Right ventricle myocardium superior (tissue), 1 donor: Measurements from ENCODE around the gene PSMD2. TPM values are rescaled to one million over a fixed set of nuclear protein-coding genes. Genes with fewer than 3 reads are reported as not detected.

ENCODE experiments used
- ATAC-seq: fragments of 200-7000 bp; cut with Tn5 transposase; one replicate; pipeline ENCODE4 v1.9.1; 2020; ENCODE audit warnings: mild to moderate bottlenecking; ENCODE audit not compliant: poor library complexity
- DNase-seq: peaks from one replicate; pipeline ENCODE4 v3.0.0-alpha.2; 2020
- intact Hi-C: fragments of 100-400 bp; cut with DNase I; formaldehyde crosslinking; loops from one replicate; pipeline ENCODE4 v1.11.2; 2022
- total RNA-seq: library from RNA; stranded (reverse); fragmentation: NEBNext Ultra II Directional; extraction: Animal tissue kit (Norgen Biotek cat#: 25700); gene quantifications from one replicate; pipeline ENCODE4 v1.2.1, GENCODE V29; 2021
- donor health status: DM: no; HTN: yes; CAD: no; lungs with severe emphysema.

Gene PSMD2
- total RNA-seq, 1 donor from 2014 or later: 237 TPM

DNA sequence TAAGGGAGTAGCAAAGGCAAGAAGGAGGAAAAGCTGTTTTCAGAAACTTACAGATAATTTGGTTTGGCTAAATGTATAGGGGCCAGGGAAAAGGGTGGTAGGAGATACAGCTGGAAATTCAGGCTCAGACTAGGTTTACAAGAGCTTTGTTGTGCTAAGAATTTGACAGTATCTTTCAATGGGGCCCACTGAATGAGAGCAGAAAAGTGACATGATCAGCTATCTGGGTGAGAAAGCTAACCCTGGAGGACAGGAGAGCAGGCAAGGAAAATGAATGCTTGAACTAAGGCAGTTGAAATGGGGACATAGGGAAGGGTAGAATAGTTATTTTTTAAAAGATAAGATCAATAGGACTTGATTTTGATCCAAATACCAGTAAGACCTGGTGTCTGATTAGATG lies 12.6 kb downstream of the PSMD2 start:
- intact Hi-C loops: no loop called here
- ATAC-seq (no peak), DNase-seq (no peak)

DNA sequence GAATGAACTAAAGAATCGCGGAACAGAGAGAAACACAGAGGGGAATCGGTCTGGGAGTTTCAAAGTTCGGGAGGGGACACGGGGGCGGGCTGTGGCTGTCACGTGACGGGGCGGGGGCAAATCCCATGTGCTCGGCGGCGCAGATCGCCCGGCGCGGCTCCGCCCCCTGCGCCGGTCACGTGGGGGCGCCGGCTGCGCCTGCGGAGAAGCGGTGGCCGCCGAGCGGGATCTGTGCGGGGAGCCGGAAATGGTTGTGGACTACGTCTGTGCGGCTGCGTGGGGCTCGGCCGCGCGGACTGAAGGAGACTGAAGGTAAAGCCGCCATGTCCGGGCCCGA lies 15.3 kb downstream of the PSMD2 start, which contains the start of gene EIF4G1:
Gene EIF4G1, plus strand, starts transcription at position 244 of the 337 bp plus-strand sequence. CDS start 1,191 bp downstream, outside the sequence.
- DNase-seq: peak; percentile 97
- peak; percentile 89 for ATAC-seq
- intact Hi-C loops: no loop called here

DNA sequence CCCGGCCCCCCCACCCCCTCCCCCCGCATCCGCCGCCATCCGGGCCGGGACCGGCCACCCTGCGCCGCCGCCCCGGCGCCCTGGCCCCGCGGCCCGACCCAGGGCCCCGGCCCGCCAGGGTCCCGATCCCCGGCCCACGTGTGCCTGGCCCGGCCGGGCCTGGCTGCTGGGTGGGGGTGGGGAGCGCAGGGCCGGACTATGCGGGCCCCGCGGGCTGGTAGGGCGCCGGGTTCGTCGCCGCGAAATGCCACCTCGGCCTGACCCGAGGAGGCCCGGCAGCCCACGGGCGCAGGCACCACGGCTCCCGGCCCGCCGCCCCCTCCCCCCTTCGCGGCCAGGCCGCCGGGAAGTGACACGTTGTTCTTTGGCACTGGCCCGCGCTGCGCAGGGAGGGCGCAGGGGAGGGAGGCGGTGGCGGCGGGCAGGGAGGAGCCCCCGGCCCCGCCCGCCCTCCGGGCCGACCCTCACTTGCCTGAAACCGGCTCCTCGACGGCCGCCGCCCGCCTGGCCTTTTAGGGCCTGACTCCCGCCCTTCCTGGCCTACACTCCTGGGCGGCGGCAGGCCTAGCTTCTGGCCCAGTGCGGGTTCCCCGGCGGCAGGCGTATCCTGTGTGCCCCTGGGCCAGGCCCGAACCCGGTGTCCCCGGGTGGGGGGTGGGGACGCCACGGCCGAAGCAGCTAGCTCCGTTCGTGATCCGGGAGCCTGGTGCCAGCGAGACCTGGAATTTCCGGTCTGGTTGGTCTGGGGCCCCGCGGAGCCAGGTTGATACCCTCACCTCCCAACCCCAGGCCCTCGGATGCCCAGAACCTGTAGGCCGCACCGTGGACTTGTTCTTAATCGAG lies 15.9 kb downstream of the PSMD2 start:
- DNase-seq (peak; percentile 92), ATAC-seq (peak; percentile 79)
- intact Hi-C loops: no loop called here

DNA sequence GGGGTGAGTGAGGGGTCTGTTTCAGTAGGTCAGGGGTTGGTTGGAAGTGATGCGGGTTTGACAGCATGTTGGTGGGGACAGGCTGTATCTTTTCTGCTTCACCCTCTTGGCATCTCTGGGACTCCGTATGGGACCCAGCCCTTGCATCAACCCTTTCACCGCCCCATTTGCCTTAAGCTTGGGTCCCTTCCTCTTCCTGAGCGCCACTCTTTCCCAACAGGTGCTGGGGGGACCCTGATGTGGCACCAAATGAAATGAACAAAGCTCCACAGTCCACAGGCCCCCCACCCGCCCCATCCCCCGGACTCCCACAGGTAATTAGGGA lies 16.5 kb downstream of the PSMD2 start:
- DNase-seq (no peak), ATAC-seq (no peak)
- intact Hi-C loops: no loop called here

DNA sequence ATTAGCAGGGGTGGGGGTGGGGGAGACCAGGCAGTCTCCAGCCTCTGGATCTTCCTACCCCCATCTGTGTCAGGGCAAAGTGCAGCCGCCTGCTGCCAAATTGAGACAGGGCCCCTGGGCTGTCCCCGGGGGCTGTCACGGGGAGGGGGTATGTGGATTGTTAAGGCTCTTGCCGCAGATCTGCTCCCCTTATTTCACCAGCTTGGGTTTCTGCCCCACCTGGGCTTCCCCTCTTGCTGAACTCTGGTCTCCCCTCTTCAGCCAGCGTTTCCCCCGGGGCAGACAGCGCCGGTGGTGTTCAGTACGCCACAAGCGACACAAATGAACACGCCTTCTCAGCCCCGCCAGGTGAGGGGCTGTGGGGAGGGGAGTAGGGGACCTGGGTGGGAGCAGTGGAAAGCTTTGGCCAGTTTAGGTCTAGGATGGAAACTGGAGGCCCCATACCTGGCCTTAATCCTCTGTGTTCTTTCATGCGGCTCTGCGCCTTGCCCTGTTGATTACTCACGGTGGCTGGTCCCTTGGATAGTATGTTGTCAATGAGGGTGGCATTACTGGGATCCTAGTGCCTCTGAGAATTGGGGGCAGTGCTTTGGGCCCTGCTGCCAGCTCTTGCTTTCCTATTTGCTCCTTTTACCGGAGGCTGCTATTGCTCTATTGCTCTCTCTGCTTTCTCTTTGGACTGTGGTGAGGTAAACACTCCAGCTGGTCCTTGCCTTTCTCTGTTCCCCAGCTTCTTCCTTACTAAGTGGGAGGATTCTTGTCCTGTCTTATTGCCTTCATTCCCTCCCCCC lies 17.0 kb downstream of the PSMD2 start:
- ATAC-seq (no peak), DNase-seq (no peak)
- intact Hi-C loops: no loop called here

DNA sequence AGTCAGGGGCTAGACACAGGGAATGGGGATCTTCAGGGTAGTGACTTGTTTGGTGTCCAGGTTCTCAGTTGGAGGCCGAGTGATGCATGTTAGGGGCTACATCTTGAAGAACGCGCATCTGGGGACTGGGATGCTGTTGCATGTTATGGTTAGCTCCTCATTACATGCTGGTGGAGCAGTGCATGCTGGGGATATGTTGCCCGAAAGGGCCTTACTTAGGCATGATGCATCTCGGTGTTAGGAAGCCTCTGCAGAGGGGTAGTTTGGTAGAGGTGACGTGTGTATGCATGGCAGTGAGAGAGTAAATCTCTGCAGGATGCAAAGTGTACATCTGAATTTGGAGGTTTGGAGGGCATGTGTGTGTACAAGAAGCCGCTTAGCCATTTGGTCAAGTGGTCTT lies 17.8 kb downstream of the PSMD2 start:
- ATAC-seq: no peak
- no peak for DNase-seq
- intact Hi-C loops: no loop called here

DNA sequence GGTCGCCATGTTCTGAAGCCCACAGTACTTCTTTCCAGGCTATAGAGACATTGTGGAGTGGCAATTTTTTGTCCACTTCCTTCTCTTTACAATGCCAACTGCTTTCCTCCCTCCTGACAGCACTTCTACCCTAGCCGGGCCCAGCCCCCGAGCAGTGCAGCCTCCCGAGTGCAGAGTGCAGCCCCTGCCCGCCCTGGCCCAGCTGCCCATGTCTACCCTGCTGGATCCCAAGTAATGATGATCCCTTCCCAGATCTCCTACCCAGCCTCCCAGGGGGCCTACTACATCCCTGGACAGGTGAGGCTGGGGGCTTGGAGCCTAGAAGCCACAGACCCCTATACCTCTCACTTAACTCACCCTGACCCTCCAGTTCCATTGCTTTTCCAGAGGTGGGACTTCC lies 18.2 kb downstream of the PSMD2 start:
- DNase-seq (no peak), ATAC-seq (no peak)
- intact Hi-C loops: no loop called here

DNA sequence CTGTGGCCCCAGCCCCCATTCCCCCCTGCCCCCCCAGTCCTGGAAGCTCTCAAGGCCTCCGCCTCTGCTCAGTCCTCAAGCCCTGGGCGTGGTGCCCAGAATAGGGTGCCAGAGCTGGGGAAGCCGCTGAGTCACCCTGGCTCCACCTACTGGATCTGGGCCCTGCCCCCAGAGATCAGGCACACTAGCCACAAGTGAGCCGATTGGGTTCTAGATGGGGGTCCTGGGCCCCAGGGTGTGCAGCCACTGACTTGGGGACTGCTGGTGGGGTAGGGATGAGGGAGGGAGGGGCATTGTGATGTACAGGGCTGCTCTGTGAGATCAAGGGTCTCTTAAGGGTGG lies 21.0 kb downstream of the PSMD2 start:
- intact Hi-C loops: no loop called here
- peak; percentile 92 for ATAC-seq
- peak; percentile 98 for DNase-seq

DNA sequence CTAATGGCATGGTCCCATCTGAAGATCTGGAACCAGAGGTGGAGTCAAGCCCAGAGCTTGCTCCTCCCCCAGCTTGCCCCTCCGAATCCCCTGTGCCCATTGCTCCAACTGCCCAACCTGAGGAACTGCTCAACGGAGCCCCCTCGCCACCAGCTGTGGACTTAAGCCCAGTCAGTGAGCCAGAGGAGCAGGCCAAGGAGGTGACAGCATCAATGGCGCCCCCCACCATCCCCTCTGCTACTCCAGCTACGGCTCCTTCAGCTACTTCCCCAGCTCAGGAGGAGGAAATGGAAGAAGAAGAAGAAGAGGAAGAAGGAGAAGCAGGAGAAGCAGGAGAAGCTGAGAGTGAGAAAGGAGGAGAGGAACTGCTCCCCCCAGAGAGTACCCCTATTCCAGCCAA lies 22.6 kb downstream of the PSMD2 start:
- no peak for DNase-seq
- intact Hi-C loops: no loop called here
- no peak for ATAC-seq

DNA sequence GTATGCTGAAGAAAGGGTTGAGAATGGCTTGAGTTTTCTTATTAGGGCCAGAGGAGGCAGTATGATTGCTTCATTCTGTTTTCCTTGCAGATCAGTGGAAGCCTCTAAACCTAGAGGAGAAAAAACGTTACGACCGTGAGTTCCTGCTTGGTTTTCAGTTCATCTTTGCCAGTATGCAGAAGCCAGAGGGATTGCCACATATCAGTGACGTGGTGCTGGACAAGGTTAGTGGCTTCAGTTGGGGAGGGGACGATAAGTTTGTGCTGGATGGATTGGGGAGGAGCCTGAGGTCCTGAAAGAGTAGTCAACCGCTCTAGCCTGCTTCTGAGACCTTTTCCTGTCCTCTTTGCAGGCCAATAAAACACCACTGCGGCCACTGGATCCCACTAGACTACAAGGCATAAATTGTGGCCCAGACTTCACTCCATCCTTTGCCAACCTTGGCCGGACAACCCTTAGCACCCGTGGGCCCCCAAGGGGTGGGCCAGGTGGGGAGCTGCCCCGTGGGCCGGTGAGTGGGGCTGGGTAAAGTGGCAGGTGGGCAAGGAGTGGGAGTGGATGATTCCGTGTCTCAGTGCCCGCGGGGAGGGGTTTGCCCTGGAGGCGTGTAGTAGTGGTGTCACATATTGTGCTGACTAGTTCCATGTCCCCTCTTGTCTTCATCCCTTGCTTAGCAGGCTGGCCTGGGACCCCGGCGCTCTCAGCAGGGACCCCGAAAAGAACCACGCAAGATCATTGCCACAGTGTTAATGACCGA lies 23.9 kb downstream of the PSMD2 start:
- intact Hi-C loops: no loop called here
- ATAC-seq (peak; percentile 4), DNase-seq (no peak)

DNA sequence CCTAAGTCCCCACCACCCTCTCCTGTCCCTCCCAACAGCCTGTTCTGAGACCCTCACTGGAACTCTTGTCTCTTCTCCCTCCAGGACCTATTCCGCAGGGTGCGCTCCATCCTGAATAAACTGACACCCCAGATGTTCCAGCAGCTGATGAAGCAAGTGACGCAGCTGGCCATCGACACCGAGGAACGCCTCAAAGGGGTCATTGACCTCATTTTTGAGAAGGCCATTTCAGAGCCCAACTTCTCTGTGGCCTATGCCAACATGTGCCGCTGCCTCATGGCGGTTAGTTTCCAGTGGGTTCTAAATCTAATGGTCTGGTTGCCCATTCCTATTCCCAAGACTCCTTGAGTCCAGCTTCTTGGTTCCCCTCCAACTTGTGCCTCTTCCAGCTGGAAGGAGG lies 24.7 kb downstream of the PSMD2 start:
- DNase-seq: peak; percentile 54
- intact Hi-C loops: no loop called here

DNA sequence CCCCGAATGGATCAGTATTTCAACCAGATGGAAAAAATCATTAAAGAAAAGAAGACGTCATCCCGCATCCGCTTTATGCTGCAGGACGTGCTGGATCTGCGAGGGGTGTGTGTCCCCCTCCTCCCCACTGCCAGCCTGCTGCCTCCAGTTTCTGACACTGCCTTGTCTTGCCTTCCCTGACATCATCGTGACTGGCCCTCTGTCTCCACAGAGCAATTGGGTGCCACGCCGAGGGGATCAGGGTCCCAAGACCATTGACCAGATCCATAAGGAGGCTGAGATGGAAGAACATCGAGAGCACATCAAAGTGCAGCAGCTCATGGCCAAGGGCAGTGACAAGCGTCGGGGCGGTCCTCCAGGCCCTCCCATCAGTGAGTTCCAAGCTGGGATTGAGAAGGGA lies 26.2 kb downstream of the PSMD2 start:
- intact Hi-C loops: no loop called here
- ATAC-seq (no peak), DNase-seq (no peak)

More for the DNA sequence above, 24.7 kb downstream of the PSMD2 start:
- no peak for ATAC-seq

DNA sequence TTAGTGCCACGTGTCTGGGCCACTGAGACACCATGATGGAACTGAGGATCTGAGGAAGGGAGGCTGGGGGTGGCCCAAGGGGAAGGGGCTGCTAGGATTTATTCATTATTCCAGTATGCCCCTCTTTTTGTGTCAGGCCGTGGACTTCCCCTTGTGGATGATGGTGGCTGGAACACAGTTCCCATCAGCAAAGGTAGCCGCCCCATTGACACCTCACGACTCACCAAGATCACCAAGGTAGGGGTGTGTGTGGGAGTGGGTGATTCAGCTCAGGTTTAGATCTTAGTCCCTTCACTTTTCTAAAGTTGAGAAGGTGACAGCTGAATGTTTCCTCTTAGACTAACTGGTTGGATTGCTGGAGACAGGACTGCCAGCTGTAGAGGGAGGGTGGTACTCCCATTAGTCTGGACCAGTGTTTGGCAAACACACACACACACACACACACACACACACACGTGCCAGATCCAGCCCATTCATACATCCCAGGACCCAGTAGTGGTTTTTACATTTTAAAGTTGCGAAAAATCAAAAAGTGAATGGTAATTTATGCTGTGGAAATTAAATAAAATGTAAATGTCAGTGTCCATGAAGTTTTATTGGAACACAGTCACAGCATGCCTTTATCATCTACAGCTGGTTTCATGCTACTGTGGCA lies 26.8 kb downstream of the PSMD2 start:
- intact Hi-C loops: no loop called here
- ATAC-seq: no peak
- DNase-seq: no peak

DNA sequence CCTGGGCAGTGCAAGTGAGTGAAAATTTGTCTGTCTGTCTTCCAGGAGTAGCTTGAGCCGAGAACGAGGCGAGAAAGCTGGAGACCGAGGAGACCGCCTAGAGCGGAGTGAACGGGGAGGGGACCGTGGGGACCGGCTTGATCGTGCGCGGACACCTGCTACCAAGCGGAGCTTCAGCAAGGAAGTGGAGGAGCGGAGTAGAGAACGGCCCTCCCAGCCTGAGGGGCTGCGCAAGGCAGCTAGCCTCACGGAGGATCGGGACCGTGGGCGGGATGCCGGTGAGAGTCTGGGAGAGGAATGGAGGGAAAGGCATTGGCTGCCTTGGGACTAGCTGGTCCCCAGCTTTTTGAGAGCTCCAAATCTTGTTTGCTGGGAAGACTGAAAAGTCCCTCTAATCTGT lies 28.1 kb downstream of the PSMD2 start:
- DNase-seq (no peak), ATAC-seq (no peak)
- intact Hi-C loops: no loop called here

DNA sequence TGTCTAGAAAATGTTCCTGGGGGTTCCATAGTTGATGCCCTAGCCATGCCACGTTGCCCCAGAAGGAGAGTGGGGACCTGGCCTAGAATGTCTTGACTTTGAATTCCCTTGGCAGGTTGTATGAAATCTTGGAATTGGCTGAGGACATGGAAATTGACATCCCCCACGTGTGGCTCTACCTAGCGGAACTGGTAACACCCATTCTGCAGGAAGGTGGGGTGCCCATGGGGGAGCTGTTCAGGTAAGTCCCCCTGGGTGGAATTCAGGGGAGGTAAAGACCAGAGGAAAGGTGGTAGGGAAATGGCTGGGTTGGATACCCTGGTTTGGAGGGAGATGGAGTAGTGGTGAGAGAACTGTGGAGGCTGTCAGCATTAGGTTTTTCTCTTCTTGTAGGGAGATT lies 29.5 kb downstream of the PSMD2 start:
- intact Hi-C loops: no loop called here
- ATAC-seq: no peak
- DNase-seq: no peak

DNA sequence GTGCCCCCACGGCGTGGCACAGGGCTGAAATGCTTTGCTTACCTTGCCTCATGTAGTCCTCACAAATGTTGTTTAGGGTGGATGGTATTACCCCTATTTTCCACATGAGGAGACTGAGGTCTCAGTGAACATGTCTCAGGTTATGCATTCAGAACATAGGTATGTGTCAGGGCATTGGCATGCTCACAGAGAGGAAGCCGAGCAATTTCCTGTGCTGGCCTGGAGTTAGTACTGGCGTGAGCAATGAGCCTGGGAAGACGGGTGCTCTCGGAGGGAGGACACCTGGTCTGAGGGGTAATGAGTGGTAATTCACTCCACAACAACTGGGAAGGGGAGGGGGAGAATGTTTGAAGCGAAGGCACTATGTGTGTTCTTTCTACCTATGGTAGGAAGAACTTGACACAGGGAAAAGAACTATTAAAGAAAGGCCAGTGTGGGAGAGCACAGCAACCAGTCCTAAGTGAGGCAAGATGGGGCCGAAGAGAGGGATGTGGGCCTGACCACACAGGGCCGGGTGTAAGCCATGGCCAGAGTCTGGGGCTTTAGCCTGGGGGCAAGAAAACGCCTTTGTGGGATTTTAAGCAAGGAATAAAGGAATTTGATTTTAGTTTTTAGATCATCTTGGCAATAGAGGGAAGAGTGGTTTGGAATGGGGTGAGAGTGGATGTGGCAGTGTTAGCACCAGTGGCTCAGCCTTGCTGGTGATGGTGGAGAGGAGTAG lies 33.5 kb downstream of the PSMD2 start:
- DNase-seq (no peak), ATAC-seq (no peak)
- intact Hi-C loops: no loop called here

DNA sequence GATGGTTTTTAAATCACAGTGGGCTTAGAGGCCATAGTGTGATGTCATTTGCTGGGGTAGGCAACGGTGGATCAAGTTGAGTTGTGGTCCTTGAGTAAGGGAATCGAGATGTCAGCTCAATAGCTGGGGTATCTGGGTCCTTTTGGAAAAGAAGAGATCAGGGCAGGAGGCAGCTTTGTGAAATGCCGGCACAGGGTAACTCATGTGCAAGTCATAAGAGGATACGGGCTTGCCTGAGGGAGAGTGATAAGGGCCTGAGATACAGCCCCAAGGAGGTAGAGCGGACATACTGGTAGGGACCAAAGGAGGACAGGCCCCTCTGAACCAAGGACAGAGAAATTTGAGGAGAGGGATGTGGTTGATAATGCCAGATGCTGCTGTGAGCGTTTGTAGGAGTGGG lies 34.1 kb downstream of the PSMD2 start:
- ATAC-seq (no peak), DNase-seq (no peak)
- intact Hi-C loops: no loop called here

DNA sequence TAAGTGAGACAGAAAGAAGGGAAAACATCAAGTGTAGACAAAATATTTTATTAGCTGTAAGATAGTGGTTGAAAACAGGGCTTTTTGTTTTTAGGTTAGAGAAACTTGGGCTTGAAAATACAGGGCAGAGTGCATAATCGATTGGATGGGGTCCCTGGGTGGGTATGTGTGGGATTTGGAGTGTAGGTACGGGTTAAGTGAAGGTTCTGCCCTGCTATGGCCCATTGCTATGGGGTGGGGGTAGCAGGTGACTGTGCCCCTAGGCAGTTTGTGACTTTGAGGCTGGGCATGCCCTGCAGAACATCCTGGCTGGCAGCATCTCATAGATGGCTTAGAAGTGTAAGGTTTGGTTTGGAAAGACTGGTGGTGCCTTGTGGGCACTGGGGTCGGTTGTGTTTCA lies 34.7 kb downstream of the PSMD2 start:
- intact Hi-C loops: no loop called here
- ATAC-seq (no peak), DNase-seq (no peak)
